ENCODE results near the gene CEP78. TPM values are rescaled to one million over a fixed set of nuclear protein-coding genes. Genes with fewer than 3 reads are reported as not detected.

The CEP78 gene
- total RNA-seq, 1 donor, result 16.6 TPM

DNA sequence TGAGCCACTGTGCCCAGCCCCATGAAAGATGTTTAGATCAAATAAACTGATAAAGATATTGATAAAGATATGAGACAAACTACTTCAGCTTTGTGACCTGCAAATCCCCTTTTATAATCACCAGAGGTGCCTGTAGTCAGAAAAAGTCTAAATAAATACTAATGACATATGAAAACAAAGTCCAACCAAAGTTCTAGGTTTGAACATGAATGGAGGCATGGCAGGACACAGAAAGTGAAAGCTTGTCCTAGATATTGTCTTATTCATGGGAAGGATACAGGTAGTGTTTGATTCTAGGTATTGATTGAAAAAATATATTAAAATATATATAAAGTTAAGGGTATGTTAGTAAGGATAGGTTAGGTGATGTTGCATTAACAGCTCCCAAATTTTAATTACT is 36.4 kb downstream of the CEP78 start:
- no peak overlapping the region for H3K4me3 ChIP-seq (ENCODE audit: insufficient read depth, low read length)
- no peak overlapping the region for H3K27ac ChIP-seq (ENCODE audit: low read depth, low read length)
- H4K20me1 ChIP-seq (ENCODE audit: insufficient read depth, low read length), result no peaks in the 10 kb centered on the region
- H2AFZ ChIP-seq (ENCODE audit: low read length), result no peak overlapping the region
- H3K79me2 ChIP-seq (ENCODE audit: insufficient read depth, low read length), result no peaks in the 10 kb centered on the region
- no peak for DNase-seq (ENCODE audit: insufficient read length, low spot score, missing footprints)
- H3K4me1 ChIP-seq (ENCODE audit: insufficient read depth, low read length), result no peaks in the 10 kb centered on the region
- peaks cover 4% of the 10 kb centered on the region for H3K36me3 ChIP-seq (ENCODE audit: insufficient read depth, low read length)
- no peak overlapping the region for H3K4me2 ChIP-seq (ENCODE audit: insufficient read depth, low read length)
- H3K27me3 ChIP-seq (ENCODE audit: insufficient read depth, low read length), result no peaks in the 10 kb centered on the region
- TF ChIP-seq, protein P1, sequence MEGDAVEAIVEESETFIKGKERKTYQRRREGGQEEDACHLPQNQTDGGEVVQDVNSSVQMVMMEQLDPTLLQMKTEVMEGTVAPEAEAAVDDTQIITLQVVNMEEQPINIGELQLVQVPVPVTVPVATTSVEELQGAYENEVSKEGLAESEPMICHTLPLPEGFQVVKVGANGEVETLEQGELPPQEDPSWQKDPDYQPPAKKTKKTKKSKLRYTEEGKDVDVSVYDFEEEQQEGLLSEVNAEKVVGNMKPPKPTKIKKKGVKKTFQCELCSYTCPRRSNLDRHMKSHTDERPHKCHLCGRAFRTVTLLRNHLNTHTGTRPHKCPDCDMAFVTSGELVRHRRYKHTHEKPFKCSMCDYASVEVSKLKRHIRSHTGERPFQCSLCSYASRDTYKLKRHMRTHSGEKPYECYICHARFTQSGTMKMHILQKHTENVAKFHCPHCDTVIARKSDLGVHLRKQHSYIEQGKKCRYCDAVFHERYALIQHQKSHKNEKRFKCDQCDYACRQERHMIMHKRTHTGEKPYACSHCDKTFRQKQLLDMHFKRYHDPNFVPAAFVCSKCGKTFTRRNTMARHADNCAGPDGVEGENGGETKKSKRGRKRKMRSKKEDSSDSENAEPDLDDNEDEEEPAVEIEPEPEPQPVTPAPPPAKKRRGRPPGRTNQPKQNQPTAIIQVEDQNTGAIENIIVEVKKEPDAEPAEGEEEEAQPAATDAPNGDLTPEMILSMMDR (IDR thresholded peaks at IDR 0.05; ENCODE audit: extremely low read depth, low read depth, low read length), result no peak
- H3K9me3 ChIP-seq (ENCODE audit: low read depth, low read length), result no peaks in the 10 kb centered on the region

DNA sequence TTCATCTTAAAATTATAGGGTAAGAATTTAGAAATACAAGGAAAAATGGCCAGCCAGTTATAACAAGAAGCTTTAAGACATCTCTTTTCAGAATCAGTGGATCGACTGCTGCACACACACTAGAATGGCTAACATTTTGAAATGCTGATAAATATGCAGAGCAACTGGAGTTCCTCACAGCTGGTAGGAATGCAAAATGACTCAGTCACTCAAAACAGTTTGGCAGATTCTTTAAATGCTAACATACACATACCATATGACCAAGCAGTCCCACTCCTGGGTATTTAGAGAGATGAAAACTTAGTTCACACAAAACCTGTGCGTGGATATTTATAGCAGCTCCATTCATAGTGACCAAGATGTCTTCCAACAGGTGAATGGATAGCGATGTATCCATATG is 37.9 kb downstream of the CEP78 start:
- no peaks in the 10 kb centered on the region for H3K36me3 ChIP-seq (ENCODE audit: insufficient read depth, low read length)
- TF ChIP-seq, protein P1 (IDR thresholded peaks at IDR 0.05; ENCODE audit: extremely low read depth, low read depth, low read length), result no peak
- no peaks in the 10 kb centered on the region for H3K79me2 ChIP-seq (ENCODE audit: insufficient read depth, low read length)
- H3K27ac ChIP-seq (ENCODE audit: low read depth, low read length), result no peak overlapping the region
- H3K4me2 ChIP-seq (ENCODE audit: insufficient read depth, low read length), result no peak overlapping the region
- no peaks in the 10 kb centered on the region for H3K9me3 ChIP-seq (ENCODE audit: low read depth, low read length)
- no peaks in the 10 kb centered on the region for H3K27me3 ChIP-seq (ENCODE audit: insufficient read depth, low read length)
- DNase-seq (ENCODE audit: insufficient read length, low spot score, missing footprints), result peak; percentile 49
- H4K20me1 ChIP-seq (ENCODE audit: insufficient read depth, low read length), result no peaks in the 10 kb centered on the region
- H3K4me3 ChIP-seq (ENCODE audit: insufficient read depth, low read length), result no peak overlapping the region
- H3K4me1 ChIP-seq (ENCODE audit: insufficient read depth, low read length), result no peaks in the 10 kb centered on the region
- H2AFZ ChIP-seq (ENCODE audit: low read length), result no peak overlapping the region

DNA sequence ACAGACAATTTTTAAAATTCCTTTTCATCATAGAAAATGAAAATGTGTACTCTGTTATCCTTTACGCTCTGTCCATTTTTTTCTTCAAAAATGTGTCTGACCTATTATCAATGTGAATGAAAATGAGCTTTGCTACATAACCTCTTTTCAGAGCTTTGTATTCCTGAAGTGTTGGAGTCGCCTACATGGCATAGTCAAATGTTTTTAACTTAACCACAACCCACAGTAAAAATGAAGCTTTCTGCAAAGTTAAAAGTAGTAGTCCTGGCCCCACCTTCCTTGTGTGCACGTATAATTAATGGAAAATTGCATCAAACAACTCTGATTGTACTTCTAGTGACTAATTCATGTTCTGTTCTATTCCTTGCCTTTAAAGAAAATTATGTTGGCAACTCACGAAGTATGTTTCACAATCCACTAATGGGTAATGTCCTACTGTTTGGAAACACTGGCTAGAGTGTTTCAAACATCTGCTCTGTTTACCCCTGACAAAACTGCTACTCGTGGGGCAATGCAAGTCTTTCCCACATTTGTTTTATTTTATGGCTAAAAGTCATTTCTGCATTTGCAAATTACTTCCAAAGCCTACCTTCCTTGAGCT is 42.4 kb downstream of the CEP78 start:
- Histone ChIP-seq H3K27ac (ENCODE audit: low read depth, low read length) (no peak overlapping the region), H3K36me3 (ENCODE audit: insufficient read depth, low read length) (no peaks in the 10 kb centered on the region), H3K4me3 (ENCODE audit: insufficient read depth, low read length) (no peak overlapping the region), H3K27me3 (ENCODE audit: insufficient read depth, low read length) (no peaks in the 10 kb centered on the region), H4K20me1 (ENCODE audit: insufficient read depth, low read length) (no peaks in the 10 kb centered on the region), H2AFZ (ENCODE audit: low read length) (no peak overlapping the region), H3K9me3 (ENCODE audit: low read depth, low read length) (no peaks in the 10 kb centered on the region), H3K4me2 (ENCODE audit: insufficient read depth, low read length) (peak overlapping the region; percentile 7), H3K79me2 (ENCODE audit: insufficient read depth, low read length) (no peaks in the 10 kb centered on the region), H3K4me1 (ENCODE audit: insufficient read depth, low read length) (no peaks in the 10 kb centered on the region)
- TF ChIP-seq, protein P1 (IDR thresholded peaks at IDR 0.05; ENCODE audit: extremely low read depth, low read depth, low read length), result no peak
- no peak for DNase-seq (ENCODE audit: insufficient read length, low spot score, missing footprints)

DNA sequence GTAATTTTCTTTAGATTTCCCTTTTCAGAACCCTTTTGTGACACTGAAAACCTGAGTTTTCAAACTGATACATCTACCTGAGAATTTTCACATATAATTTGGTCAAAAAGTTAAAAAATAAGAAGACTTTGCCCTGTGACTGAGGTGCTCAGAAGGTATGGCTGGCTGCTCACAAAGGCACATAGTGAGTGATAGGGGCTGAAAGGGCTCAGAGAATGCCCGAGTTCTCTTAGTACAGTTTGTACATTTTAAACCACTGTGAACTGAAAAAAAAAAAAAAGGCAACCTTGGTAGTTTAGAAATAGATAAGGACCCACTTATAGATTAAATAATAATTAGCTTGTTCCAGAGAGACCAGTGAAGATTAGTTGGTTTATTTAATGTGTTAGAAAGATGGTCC is 42.9 kb downstream of the CEP78 start:
- no peak overlapping the region for H3K4me2 ChIP-seq (ENCODE audit: insufficient read depth, low read length)
- H2AFZ ChIP-seq (ENCODE audit: low read length), result no peak overlapping the region
- no peaks in the 10 kb centered on the region for H3K9me3 ChIP-seq (ENCODE audit: low read depth, low read length)
- no peak for DNase-seq (ENCODE audit: insufficient read length, low spot score, missing footprints)
- H3K27ac ChIP-seq (ENCODE audit: low read depth, low read length), result no peak overlapping the region
- no peak overlapping the region for H3K4me3 ChIP-seq (ENCODE audit: insufficient read depth, low read length)
- H3K4me1 ChIP-seq (ENCODE audit: insufficient read depth, low read length), result no peaks in the 10 kb centered on the region
- no peaks in the 10 kb centered on the region for H3K27me3 ChIP-seq (ENCODE audit: insufficient read depth, low read length)
- H4K20me1 ChIP-seq (ENCODE audit: insufficient read depth, low read length), result no peaks in the 10 kb centered on the region
- TF ChIP-seq, protein P1 (IDR thresholded peaks at IDR 0.05; ENCODE audit: extremely low read depth, low read depth, low read length), result no peak
- H3K36me3 ChIP-seq (ENCODE audit: insufficient read depth, low read length), result no peaks in the 10 kb centered on the region
- no peaks in the 10 kb centered on the region for H3K79me2 ChIP-seq (ENCODE audit: insufficient read depth, low read length)

Measured in osteoblast (primary cell).